Activated CD4-positive, alpha-beta T cell treated with anti-CD3 and anti-CD28 coated beads, Interleukin-2, Interleukin-4, amounts not matched to agents 100 ng/mL and 50 ng/mL, durations not matched to agents 16 hours and 8 hours (primary cell): ENCODE measurements around the gene TCF4.

Experiments used
- DNase-seq: peaks from one replicate; pipeline ENCODE4 v3.0.0-alpha.2; 2020; ENCODE audit warnings: low spot score

Gene TCF4

DNA sequence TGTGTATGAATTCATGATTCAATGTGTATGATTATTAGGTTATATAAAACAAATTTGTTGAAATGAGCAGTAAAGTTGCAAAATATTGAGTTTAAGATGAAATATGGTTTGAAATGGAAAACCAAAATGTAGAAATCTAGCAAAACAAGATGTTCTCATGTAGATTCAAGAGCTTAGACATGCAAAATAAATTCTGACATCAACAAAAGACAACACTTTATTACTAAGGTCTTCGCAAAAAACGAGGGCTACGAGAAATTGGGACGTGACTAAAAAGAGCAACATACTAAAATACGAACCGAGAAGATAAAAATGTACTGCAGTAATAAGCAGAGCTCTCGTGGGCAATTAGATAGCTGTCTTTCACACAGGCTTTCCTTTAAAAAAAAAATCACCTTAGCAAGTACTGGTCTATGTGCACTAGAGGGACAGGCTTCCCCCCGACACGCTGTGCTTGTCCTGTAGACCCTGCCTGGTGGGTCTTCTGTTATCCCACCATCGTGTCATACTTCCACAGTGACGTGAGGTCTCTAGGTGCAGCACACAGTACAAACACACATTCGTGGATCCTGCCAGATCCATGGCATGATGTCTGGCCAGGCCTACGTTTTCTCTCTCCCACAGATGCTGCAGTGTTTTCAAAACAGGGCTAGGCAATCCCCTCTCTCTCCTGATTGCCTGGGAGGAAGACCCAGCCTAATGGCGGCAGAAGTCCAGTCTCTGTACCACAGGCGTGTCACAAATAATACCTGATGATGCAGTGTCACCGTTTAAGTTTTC lies 240.8 kb downstream of the TCF4 start:
- DNase-seq = no peak

DNA sequence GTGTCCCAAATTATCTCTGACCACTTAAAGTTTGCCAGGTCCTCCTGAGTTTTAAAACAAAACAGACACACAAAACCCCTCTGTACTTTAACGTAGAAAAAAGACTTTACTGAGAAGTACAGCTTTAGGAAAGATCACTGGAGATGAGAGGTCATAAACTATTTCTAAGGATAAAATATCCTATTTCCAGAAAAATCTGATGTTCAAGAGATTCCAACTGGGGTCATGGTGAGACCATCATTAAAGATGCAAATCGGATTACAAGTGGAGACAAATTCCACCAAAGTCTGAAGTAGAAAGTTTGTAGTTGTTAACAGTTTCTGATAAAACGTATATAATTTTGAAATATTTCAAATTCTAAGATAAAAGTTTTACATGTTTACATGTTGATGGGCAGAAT lies 241.6 kb downstream of the TCF4 start:
- DNase-seq = no peak

DNA sequence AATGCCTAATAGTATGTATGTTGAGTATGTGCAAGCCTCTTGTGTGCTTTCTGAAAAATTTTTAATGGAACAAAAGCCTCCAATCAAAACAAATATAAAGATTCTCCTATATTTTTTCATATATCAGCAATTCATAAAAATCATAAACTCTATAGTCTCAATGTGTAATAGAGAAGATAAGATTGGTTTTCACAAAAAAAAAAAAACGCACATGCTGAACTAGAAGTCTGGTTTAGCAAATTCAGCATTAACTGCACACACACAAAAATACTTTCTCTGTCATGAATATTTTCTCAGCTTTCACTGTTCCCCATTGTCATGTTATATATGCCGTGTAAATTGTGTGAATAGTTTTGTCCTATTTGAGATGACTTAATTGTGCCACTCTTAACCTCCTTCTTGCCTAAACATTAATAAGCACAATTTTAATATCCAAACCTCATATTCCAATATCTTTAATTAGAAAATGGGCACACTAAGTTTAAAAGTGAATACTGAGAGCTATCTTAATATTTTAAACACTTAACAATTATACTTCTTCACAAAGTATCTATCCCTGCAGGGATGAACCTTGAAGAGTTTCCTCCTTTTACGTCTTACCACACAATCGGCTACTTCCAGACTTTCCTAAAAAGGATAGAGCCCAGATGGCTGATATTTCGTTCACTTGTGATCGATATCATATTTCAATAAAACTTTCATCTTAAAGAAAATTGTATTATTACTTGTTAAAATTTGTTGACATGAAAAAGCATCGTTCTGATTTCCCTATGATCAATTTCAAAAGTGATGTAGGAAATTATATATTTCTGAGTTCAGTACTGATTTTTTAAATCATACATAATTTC lies 242.7 kb downstream of the TCF4 start:
- DNase-seq = no peak

- no peak for DNase-seq
Measured at GRCh38 chr18:55343396-55344073, 244.5 kb downstream of the TCF4 start.

GRCh38 chr18:55340998-55341397 lies 247.0 kb downstream of the TCF4 start:
- DNase-seq = no peak

DNA sequence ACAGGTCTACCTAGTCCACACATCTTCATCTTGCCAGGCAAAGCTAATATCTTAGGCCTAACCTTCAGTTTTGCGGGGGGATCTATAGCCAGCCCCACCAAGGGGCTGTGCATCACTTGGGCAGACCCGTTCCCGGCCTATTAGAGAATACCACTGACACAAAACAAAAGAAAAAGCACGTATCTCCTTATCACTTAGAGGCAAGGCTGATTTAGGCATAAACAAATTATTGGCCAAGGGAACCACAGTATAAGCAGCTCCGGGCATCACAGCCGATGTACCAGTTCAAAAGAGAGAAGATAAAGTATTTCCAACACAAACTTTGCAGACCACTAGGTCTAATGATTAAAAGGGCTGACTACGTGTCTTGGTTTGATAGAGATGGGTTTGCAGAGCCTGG lies 248.0 kb downstream of the TCF4 start:
- no peak for DNase-seq

GRCh38 chr18:55338978-55339650 lies 248.9 kb downstream of the TCF4 start:
- no peak for DNase-seq

DNA sequence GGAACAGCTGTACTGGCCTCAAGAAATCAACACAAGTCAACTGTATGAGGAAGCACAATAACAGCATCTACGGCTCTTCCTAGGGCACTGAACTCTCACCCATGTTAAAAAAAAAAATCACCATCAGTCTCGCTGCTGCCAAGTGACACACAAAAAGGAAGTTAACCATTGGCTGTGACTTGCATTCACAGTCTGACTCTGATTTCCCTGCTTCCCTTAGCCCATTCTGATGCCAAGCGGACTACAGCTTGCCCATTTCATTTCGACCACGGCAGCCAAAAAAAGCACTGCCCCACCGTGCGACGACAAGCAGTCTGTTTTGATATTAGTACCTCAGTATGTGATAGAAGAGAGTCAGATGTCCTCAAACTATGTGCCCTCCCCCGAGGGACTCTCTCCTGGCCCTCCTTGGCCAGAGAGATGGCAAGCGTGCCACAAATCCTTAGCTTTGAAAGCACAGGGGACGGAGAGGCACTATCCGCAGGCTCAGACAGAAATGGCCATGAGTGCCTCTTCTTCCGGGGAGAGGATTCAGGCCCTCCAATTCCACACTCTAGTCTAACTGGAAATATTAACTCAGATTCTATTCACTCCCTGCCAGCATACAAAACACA lies 250.0 kb downstream of the TCF4 start:
- DNase-seq = no peak

DNA sequence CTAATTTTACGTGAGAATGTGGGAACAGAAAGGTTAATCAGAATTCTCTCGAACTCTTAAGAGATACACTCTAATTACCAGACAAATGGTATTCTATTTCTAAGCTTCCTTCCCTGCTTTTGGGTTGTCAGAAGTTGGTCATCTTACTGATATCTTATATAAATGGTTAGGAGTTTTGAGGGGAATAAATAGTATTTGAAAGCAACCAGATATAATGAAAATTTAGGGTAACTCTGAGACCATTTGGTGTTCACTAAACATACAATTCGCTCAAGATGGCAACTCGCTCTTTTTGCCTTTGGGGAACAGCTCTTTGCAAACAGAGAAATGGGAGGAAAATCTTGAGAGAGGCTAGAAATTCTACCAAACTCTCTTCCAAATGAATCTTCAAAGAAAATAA lies 250.9 kb downstream of the TCF4 start:
- DNase-seq = no peak

GRCh38 chr18:55336438-55337100 lies 251.4 kb downstream of the TCF4 start:
- no peak for DNase-seq

GRCh38 chr18:55334875-55335274 lies 253.1 kb downstream of the TCF4 start:
- DNase-seq = no peak

DNA sequence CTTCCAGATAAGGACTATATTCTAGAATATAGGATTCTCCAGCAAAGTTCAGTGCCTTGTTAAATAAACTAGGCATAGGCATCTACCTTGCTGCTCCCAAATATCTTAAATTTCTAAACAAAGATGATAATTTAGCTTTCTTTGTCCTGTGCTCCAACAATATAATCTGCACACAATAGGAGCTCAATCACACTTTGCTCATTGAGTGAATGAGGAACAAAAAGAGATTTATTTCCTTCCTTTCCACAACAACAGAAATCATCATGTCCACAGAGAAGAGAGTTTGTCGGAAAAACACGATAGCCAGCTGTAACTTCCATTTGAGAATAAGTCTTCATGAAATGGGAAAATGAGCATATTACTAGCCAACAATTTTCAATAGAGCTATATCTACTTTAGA lies 256.7 kb downstream of the TCF4 start:
- DNase-seq = no peak

GRCh38 chr18:55328301-55328700 lies 259.7 kb downstream of the TCF4 start:
- no peak for DNase-seq

- no peak for DNase-seq
Measured at GRCh38 chr18:55327454-55327853, 260.5 kb downstream of the TCF4 start.

GRCh38 chr18:55326134-55326533 lies 261.9 kb downstream of the TCF4 start:
- DNase-seq = no peak

GRCh38 chr18:55324166-55324565 lies 263.8 kb downstream of the TCF4 start:
- no peak for DNase-seq

DNA sequence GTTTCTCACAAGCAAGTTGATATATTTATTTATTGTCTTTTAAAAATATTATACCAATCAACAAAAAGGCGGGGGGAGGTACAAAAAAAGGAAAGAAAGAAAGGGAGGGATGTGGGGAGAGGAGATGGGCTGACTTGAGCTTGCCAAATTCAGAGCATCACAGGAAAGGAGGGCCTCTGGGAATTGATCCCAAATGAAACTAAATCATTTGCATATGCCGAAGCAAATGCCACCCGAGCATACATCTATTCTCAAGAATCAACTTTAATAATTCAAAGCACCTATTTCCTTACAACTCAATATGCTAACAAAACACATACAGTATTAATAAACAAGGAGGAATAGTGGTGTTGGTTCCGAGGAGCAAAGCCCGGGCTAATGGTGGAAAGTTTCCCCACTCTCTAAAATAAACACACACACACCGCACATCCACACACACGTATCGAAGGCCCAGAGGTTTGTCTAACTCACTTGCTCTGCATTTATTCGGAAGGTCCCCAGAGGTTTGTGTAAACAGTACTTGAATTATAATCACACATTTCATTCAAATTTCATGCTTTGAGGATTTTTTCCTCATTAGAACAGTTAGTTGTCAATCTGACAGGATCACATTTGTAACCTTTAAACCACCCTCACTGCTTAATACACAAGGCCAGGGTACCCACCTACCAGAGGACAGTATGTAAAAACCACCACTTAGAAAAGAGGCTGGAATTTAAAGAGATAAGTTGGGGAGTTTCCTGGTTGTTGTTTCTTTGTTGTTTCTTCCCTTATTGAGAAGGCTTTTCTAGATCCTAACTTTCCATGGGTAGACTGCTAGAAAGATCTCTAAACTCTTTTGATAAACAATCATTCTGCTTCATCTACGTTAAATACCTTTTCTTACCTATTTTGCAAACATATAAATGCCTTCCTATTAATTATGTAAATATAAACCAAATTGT lies 264.7 kb downstream of the TCF4 start:
- no peak for DNase-seq

GRCh38 chr18:55322178-55322735 lies 265.7 kb downstream of the TCF4 start:
- no peak for DNase-seq

- peak; percentile 33 for DNase-seq
Measured at GRCh38 chr18:55321265-55322177, 266.5 kb downstream of the TCF4 start.
